HG02642 (cell line): Measurements from ENCODE around the gene ARNT2.

Source experiments
- ATAC-seq: cut with Tn5 transposase; IDR thresholded peaks from one replicate; pipeline ENCODE4 v1.9.1; 2021; ENCODE audit warnings: mild to moderate bottlenecking; ENCODE audit not compliant: unreplicated experiment, poor library complexity

Gene ARNT2

DNA sequence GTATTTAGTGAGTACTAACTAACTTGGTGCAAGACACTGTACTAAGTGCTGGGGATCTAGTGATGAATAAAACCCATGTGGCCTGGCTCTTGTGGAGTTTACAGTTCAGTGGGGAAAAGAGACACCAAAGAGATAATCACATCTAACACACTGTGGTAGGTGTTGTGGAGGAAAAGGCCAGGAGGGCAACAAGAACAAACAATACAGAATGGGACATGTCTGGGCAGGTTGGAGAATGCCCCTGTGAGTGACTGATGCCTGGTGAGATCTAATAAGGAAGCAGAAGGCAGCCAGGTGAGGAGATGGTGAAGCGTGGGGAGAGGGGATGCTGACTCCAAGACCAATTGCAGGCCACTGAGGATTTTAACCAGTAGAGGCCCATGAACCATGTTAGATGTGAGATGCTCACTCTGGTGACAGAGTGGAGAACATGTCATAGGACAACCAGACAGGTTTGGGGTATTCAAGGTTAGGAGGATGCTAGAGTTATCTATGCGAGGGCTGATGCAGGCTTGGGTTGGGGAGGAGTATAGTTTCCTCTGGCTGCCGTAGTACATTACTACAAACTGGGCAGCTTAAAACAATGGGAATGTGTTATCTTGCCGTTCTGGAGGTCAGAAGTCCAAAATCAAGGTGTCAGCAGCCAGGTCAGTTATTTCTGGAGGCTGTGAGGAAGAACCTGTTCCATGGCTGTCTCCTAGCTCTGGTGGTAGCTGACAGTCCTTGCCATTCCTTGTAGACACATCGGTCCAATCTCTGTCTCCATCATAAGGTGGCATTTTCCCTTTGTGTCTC, 81.4 kb downstream of the ARNT2 start:
- no peak for ATAC-seq

DNA sequence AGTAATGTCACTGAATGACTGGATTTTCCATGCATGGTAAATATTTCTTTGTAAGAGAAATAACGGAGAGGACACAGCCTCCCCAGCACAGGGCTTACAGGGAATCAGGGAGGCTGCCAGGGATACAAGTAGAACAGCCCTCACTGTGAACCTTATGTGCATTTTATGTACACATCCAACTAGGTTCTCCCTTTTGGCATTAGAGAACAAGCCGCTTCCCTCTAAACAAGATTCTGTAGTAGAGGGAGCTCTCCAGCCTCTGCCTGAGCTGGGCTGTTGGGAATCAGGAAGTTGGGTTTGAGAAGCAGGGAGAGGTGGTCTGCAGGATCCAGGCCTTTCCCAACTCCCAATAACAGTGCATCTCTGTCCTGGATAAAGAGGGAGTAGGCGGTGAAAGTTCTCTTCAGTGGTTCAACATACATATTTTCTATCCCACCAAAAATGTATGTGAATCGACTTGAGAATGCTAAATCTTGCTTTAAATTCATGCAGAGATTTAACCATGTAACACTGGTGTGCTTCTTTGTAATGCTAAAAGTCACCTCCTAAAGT, 83.7 kb downstream of the ARNT2 start:
- no peak for ATAC-seq

DNA sequence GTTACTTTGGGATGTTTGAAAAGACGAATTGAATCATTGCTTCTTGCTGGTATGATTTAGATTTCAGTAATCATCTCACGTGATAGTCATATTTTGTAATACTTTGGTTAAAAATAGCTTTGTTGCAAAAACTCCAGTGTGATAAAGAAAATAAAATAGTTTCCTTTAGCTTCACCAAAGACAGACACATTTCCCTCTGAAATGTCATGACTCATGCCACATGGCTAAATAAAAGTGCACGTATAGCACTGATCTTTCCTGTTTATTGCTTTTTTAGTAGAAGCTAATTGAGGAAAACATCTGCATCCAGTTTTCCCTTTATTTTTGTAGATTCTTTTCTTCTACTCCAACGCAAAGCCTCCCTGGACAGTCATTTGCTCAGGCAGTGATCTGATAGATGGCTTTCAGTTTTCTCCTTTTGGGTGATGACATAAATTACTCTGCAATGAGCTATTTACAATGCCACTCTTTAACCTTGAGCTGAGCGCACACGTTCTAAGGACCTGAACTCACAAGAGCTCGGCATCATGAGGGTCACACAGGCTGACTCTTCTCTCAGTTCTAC, 84.9 kb downstream of the ARNT2 start:
- ATAC-seq: no peak

DNA sequence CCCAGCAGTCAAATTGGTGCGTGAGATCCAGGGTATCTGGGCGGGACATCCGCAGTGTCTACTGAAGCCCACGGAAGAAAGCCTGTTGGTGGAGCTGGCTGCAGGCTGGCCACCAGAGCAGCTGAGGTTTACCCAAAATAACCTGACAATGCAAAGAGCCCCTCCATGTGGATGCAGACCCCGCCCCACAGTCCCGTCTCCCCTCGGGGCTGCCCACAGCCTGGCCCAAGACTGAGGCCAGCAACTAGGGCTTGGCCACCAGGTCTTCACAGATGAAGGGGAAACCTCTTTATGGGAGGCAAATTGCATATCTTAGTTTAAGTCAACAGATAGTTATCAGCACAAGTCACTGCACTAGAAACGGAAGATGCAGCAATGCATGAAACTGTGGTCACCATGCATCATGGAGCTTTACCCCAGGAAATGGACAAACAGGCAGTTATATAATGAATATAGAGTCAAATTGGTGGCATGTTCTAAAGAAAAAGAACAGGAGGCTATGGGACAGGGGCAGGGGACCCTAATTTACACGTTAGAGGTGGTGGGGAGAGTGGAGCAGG, 86.3 kb downstream of the ARNT2 start:
- ATAC-seq: no peak

DNA sequence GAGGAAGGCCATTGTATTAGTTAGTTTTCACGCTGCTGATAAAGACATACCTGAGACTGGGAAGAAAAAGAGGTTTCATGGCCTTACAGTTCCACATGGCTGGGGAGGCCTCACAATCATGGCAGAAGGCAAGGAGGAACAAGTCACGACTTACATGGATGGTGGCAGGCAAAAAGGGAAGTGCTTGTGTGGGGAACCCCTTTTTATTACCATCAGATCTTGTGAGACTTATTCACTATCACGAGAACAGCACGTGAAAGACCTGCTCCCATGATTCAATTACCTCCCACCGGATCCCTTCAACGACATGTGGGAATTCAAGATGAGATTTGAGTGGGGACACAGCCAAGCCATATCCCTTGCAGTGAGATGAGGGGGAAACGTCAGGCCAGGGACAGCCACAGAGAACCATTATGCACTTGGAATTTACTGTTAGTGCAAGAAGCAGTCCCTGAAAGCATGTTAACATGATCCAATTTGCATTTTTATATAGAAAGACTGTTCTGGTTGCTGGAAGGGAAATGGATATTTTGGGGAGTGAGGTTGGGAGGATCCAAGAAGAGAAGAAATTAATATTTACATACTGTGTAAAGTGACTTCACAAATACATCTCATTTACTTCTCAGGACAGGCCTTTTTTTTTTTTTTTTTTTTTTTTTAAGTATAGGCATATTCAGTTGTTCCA, 87.1 kb downstream of the ARNT2 start:
- no peak for ATAC-seq

DNA sequence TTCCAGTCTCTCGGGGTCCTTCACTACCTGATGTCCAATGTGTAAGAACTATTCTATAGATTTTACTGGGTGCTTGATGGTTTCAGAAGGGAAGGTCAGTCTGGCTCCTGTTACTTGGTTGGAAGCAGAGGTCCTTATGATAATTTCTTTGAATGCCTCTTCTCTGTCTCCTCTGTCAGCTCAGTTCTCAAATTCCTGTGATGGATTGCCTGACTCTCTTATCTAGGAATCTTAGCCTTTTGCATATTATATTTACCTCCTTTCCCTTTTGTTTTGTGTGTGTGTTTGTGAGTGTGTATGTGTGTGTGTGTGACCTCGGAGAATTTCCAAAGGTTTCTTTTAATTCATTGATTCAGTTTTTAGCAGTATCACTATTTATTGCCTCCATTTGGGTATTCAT, 88.2 kb downstream of the ARNT2 start:
- ATAC-seq: no peak

DNA sequence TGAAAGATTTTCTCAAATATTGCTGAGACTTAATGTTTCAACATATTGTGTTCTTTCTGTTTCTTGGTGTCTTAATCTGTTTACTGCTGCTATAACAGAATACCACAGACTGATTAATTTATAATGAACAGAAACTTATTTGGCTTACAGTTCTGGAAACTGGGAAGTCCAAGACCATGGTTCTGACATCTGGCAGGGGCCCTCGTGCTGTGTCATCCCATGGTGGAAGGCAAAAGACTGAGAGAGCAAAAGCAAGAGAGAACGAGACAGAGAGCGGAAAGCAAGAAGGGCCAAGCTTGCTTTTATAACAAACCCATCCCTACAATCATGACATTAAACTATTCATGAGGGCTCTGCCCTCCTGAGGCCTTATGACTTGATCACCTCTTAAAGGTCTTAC, 88.7 kb downstream of the ARNT2 start:
- no peak for ATAC-seq

DNA sequence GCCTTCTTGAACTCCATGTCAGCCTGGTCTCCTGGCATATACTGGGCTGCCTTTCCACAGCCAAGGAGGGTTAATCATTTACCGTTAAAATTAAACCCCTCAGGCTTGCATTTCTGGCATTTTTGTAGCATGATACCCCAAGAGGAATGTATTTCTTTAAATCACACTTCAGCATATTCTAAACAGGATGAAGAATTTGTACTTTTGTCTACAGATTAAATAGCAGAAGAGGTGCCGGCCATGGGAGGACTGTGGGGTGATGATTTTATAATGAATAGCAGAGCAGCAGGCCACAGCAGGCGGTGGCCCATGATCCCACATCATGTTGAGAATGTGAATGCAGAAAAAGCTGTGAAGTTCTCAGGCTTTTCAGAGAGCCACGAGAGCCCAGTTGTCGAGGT, 90.2 kb downstream of the ARNT2 start:
- no peak for ATAC-seq

DNA sequence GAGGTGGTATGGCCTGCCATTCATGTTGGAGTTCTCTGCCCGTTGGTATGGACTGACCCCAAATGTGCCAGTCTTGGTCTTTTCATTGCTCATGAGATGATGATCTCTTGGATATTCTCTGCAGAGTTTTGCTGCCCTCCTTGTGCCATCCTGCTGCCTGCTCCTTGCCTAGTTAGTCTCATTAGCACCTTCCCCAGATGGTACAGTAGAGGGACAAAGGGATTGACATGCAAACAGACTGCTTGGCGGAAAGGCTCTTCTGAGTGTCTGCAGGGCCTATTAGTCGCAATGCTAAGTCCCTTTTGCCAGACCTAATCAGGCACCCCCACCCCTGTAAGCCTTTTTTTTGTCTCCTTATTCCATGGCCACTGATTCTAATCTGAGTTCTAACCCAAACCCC, 90.6 kb downstream of the ARNT2 start:
- no peak for ATAC-seq

DNA sequence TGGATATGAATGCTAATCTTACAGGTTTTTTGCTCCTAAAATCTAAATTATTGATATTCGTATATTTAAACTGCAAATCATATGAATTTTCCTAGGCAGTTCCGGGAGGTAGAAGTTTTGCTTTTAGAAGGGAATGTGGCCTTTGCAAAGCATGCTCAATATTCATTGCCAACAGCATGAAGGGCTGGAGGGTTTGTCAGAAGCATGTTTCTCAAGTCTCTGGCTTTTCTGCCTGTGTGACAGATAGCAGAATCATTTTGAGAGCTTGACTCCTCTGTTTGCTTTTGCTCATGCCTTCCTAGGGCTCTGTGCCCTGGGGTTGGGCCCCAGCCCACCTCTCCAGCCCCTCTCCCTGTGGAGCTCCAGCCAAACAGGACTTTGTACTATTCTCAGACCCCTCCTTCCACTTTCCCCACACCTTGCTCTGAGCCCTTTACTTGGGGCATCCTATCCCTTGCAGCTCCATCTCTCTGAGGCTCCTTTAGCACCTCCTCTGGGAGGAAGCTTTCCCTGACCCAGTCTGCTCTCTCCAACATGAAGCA, 91.3 kb downstream of the ARNT2 start:
- no peak for ATAC-seq

DNA sequence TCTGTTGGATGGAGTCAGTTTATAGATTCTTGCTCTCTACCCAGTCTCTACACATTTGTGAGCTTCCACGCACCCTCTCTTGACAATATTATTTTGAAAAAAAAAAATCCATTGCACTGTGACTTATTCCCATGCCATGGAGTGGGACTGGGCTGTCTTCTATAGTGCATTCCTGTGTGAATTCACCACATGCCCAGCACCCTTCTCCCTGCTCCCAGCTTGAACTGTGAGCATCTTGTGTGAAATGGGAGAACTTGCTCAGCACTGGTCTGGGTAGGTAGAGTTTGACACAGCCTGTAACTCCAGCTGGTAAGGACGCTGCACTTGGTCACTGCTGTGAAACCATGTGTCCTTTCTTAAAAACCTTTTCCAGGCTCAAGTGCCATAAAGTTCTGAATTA, 91.9 kb downstream of the ARNT2 start:
- ATAC-seq: no peak

DNA sequence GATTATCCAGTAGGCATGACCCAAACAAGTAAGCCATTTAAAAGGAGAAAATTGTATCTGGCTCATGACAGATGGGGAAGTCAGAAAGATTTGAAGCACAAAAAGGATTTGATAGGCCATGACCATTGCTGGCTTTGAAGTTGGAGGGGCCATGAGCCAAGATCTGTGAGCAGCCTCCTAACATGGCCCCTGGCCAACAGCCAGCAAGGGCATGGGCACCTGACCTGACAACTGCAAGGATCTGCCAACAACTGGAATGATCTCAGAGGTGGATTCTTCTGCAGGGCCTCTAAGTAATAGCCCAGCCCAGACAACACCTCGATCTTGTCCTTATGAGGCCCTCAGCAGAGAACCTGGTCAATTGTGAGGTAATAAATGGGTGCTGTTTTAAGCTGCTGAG, 93.0 kb downstream of the ARNT2 start:
- no peak for ATAC-seq

DNA sequence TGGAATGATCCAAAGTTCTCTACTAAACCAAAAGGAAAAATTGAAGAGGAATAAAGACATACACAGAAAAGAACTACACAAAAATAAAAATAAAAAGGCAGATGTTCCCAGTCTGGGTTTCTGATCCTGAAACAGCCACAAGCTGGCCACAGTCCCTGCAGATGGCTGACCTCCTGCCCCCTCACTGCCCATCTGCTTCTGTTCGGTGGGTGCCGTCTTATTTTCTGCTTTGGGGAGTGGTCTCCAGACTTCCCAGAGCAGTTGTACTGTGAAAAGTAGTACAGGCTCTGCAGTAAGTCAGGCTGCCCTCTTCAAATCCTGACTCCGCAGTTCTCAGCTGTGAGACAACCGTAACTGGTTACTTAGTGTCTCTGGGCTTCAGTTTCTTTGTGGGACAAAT, 94.5 kb downstream of the ARNT2 start:
- ATAC-seq: no peak

DNA sequence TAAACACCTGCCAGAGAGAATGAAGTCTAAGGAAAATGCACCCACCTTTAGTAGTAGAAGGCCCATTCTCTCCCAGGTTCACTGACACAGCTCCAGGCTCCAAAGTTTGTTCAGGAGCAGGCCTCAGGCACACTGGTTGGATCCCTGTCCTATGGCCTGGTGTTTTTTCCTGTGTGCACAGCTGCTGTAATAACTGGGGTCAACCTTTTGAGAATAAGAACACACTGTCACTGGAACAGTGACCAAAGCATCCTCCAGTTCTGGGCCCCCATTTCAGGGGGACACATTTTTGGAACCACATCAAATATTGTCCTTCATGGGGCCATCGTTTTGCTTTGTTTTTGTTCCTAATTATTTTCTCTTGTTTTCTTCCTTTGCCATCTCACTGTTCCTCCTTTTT, 95.8 kb downstream of the ARNT2 start:
- ATAC-seq: no peak

DNA sequence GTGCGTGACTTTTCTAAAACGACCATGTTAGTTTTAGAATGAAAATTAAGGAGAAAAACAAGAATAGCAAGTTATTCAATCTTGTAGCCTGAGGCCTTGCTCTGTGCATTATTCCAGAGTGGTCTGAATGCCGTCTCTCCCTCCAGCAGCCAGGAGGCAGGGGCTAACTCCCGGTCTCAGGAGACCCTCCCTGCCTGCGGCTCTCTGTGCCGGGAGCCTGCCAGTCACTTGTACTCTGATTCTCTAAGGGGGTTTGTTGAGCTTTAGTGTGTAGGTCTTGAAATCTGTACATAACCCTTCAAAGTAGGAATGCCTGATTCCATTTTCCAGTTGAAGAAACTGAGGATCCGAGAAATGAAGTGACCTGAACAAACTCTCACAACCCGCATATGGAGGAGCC, 97.3 kb downstream of the ARNT2 start:
- no peak for ATAC-seq

DNA sequence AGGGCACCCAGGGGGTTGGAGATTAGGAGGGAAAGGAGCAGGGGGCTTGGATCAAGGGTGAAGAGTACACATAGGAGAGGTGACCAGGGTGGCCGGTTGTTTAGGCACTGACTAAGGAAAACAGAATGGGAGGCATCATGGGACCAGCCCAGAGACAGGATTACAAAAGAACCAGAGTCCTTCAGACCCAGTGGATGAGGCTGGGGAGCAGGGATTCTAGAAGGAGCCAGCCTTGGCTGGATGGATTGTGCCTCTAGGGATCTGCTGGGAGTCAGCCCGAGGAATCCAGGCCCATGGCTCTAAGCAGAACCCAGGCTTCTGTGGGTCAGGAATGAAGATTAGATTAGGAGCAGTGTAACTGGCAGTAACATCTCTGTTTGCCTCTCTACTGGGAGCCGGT, 98.6 kb downstream of the ARNT2 start:
- no peak for ATAC-seq

DNA sequence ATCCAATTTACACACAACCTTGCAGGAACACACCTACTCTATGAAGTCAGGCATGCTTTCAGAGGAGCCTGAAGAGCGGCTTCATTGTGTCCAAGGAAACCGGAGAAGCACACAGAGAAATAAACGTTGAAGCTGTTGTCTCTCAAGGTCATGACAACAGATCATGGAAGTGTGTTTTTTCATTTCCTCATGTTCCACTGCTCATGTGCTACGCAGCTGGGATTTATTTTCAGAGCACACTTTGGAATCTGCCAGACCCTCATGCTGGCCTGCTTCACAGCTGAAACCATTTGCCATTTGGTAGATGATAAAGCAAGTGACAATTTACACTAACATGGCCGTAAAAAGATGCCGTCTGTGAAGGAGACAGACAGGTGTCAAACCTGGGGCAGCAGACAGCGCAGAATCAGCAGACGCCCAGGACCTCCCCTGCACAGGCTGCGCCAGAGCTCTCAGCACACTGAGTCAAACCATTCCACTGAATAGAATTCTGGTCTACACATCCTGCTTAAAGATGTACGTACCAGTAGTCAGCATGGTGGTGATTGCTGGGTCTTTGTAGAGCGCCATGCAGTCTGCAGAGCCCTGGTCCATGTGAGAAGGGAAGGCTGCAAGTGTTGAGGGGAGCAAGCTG, 99.3 kb downstream of the ARNT2 start:
- ATAC-seq: no peak

DNA sequence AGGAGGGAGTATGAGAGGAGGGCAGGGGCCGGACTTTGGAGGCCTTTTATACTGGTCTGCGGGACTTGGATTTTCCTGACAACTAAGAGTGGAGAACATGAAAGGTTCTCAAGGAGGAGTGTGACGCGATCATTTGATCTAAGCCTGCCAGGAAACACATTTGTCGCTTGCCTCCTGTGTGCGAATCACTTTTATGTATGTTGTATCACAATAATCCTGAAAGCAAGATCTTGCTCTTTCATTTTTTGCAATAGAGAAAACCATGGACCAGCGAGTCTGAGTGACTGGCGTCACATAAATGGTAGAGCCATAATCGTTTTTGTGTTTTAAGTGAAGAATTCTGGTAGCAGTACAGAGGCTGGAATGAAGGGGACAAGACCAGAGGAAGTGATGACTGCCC, 100.7 kb downstream of the ARNT2 start:
- no peak for ATAC-seq

DNA sequence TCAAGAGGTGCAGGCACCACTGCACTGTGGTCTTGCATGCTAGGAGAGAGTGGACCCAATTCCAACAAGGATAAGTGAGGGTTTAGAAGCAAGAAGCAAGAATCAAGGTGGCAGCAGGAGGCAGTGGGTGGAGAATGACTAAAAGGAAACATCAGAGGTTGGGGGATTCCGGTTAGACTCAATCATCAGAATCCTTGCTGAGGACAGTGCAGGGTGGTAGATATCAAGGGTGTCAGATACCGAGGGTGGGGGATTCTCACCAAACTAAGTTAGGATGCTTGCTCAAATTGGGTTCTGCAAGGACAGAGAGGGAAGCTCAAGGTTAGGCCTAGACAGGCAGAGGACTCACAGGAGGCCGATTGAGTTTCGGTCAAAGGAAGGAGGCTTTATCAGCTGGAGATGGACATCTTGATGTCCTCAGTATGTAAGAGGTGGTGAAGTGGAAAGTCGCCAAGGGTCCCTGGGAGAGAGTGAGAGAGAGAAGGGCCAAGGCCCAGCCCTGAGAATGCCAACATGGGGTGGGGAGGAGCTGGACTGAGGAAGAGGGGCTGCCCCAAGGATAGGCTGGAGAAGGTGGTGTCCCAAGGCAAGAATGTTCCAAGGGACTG, 102.2 kb downstream of the ARNT2 start:
- no peak for ATAC-seq

DNA sequence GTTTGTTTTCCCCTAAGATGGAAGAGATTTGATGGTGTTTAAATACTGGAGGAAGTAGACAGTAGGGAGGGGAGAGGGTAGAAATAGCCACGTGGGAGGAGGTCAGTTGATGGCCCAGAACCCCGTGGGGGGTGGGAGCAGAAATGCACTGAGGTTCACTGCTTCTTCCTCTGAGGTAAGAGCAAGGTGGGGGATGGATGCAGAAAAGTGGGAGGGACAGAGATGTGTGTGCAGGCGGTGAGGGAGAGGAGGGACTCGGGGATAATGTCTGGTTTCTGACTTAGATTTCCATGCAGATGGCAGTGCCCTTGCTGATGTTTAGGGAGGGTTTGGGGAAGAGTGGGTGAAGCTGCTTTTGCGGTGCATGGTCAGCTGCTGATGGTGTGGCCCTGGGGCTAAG, 102.9 kb downstream of the ARNT2 start:
- ATAC-seq: no peak
